ENCODE results near the gene GOLGA8A.
"Not testable (repeated sequence)": the region's sequence is repeated elsewhere in the genome, so short reads cannot be mapped to it uniquely, and the experiment has no call there.

The GOLGA8A gene

GRCh38 chr15:34408973-34409372 is 28.6 kb downstream of the GOLGA8A start:
- DNase-seq: not testable (repeated sequence)

- DNase-seq: not testable (repeated sequence)
Observed at GRCh38 chr15:34403899-34404298, 33.7 kb downstream of the GOLGA8A start.

- DNase-seq: not testable (repeated sequence)
Observed at GRCh38 chr15:34403160-34403598, 34.4 kb downstream of the GOLGA8A start.

GRCh38 chr15:34397637-34398259 is 39.9 kb downstream of the GOLGA8A start:
- not testable (repeated sequence) for DNase-seq

- not testable (repeated sequence) for DNase-seq
Observed at GRCh38 chr15:34392981-34393380, 44.6 kb downstream of the GOLGA8A start.

GRCh38 chr15:34389594-34390086 is 48.0 kb downstream of the GOLGA8A start:
- DNase-seq: not testable (repeated sequence)
